H1 (cell line): Measurements from ENCODE around the gene SNX3.

Experiments
- POLR2A ChIP-seq, 2 experiments: IDR thresholded peaks; 1 replicate in 1 of 2; 2 replicates in 1 of 2; pipeline ENCODE4 v1.6.1; 2011; ENCODE audit warnings: low read depth in 2 of 2, low read length in 2 of 2, mild to moderate bottlenecking in 2 of 2; ENCODE audit errors: control extremely low read depth in 1 of 2
- POLR2AphosphoS5 ChIP-seq: IDR thresholded peaks from 2 replicates; pipeline ENCODE4 v1.6.1; 2011; ENCODE audit warnings: low read depth, low read length
- SP4 ChIP-seq: IDR thresholded peaks from 2 replicates; pipeline ENCODE4 v1.6.1; 2012; ENCODE audit warnings: low read length, inconsistent platforms

DNA sequence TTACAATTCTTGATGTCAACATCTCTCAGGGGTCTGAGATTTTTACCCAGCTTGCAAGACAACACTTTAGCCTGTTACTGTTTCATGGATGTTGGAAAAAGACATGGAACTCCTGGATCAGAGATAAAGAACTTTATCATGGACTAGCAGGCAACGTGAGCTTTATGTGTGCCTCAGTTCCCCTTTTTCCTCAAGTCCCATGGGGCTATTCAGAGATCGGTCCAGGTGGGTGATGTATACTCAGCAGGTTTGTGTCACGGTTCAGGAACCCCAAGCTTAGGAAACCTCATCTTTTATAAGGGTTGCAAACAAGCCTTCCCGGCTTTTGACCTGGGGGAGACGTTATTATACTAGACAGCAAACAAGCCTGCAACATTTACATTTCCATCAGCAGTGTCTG is 49.0 kb upstream of the SNX3 start:
- no peak for TF ChIP-seq POLR2AphosphoS5
- TF ChIP-seq SP4, result no peak
- no peak for TF ChIP-seq POLR2A (IDR thresholded peaks at IDR 0.05; ENCODE audit: control extremely low read depth in 1 of 2, low read depth in 2 of 2, low read length in 2 of 2)
